Adrenal gland (tissue), 5 donors: ENCODE data around the gene EFCAB11.

Experiments used
- CTCF ChIP-seq, 6 experiments: fragments of 450-650 bp in 4 of 6; fragments of 200-600 bp in 2 of 6; sonication (generic) in 1 of 6; IDR thresholded peaks; 1 replicate in 5 of 6; 2 replicates in 1 of 6; pipeline versions ENCODE4 v1.5.1 to v1.8.0; 2016 to 2021; ENCODE audit warnings: antibody characterized with exemption in 6 of 6, mild to moderate bottlenecking in 2 of 6, moderate library complexity in 1 of 6
- POLR2A ChIP-seq, 2 donors: fragments of 450-650 bp; IDR thresholded peaks; one replicate each; pipeline ENCODE4 v1.6.1; 2017; ENCODE audit warnings: antibody characterized with exemption in 2 of 2, mild to moderate bottlenecking in 2 of 2, moderate library complexity in 1 of 2
- donor health status: DM: no; HTN: no; CAD: no.

- TF ChIP-seq CTCF (IDR thresholded peaks at IDR 0.05) (no peak), POLR2A (IDR thresholded peaks at IDR 0.05) (no peak)
These were observed 127.9 kb downstream of the EFCAB11 start for GRCh38 chr14:89826596-89826995.
